Esophagus muscularis mucosa (tissue), 4 donors: ENCODE measurements around the gene DSC2.

Experiments
- EP300 ChIP-seq: sonication (generic); formaldehyde crosslinking; IDR thresholded peaks from one replicate; pipeline ENCODE4 v1.6.1; 2017; ENCODE audit warnings: antibody characterized with exemption
- POLR2AphosphoS5 ChIP-seq, 2 donors: sonication (generic); formaldehyde crosslinking; IDR thresholded peaks; one replicate each; pipeline ENCODE4 v1.6.1; 2017; ENCODE audit warnings: antibody characterized with exemption in 2 of 2
- TF ChIP-seq, protein P1 (sequence below), 3 experiments: fragments of 200-600 bp in 2 of 3; fragments of 450-650 bp in 1 of 3; sonication (generic) in 2 of 3; IDR thresholded peaks; one replicate each; pipeline ENCODE4 v1.5.1; 2017 to 2019; ENCODE audit warnings: antibody characterized with exemption in 3 of 3, mild to moderate bottlenecking in 2 of 3, moderate library complexity in 1 of 3

DNA sequence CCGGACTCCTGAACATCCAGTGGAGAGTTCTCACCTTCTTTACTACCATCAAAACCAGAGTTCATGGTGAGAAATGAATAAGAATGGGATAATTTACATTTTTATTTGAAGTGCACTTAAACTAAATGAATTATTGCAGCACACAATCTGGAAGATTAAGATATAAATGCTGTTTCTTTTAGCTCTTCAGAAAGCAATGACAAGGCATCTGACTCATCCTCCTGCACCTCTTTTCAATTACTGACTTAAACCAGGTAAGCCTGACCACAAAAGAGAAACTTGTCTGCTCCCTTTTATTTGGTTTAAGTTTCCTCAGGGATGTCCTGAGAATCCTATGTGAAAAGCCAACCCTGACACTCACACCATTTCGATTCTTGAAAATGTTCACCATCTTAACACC, 720 bp upstream of the DSC2 start:
- TF ChIP-seq, protein P1, sequence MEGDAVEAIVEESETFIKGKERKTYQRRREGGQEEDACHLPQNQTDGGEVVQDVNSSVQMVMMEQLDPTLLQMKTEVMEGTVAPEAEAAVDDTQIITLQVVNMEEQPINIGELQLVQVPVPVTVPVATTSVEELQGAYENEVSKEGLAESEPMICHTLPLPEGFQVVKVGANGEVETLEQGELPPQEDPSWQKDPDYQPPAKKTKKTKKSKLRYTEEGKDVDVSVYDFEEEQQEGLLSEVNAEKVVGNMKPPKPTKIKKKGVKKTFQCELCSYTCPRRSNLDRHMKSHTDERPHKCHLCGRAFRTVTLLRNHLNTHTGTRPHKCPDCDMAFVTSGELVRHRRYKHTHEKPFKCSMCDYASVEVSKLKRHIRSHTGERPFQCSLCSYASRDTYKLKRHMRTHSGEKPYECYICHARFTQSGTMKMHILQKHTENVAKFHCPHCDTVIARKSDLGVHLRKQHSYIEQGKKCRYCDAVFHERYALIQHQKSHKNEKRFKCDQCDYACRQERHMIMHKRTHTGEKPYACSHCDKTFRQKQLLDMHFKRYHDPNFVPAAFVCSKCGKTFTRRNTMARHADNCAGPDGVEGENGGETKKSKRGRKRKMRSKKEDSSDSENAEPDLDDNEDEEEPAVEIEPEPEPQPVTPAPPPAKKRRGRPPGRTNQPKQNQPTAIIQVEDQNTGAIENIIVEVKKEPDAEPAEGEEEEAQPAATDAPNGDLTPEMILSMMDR (IDR thresholded peaks at IDR 0.05) = no peak
- TF ChIP-seq EP300 (no peak), POLR2AphosphoS5 (IDR thresholded peaks at IDR 0.05) (no peak)
